GM12878 (cell line): ENCODE measurements around the gene SRL.

ENCODE experiments used
- CTCF ChIP-seq, 3 experiments: IDR thresholded peaks in 2 of 3; conservative IDR thresholded peaks in 1 of 3; 2 replicates each; pipeline ENCODE4 v1.5.1; 2011; ENCODE audit warnings: low read depth in 3 of 3, low read length in 3 of 3, mild to moderate bottlenecking in 3 of 3, control low read depth in 2 of 3, moderate library complexity in 2 of 3, inconsistent platforms in 1 of 3, mixed read lengths in 1 of 3; ENCODE audit not compliant: control insufficient read depth in 2 of 3, insufficient read depth in 1 of 3; ENCODE audit errors: extremely low read depth in 1 of 3
- EP300 ChIP-seq, 2 experiments: fragments of 150-350 bp in 1 of 2; IDR thresholded peaks; 2 replicates each; pipeline ENCODE4 v1.6.1; 2011 to 2012; ENCODE audit warnings: low read depth in 2 of 2, low read length in 2 of 2, borderline replicate concordance in 1 of 2, improper control_type of control experiment in 1 of 2, inconsistent platforms in 1 of 2; ENCODE audit not compliant: control insufficient read depth in 1 of 2
- FOXK2 ChIP-seq: fragments of 450-650 bp; IDR thresholded peaks from 2 replicates; pipeline ENCODE4 v1.6.1; 2017; ENCODE audit warnings: mild to moderate bottlenecking, moderate library complexity
- HCFC1 ChIP-seq: fragments of 150-350 bp; IDR thresholded peaks from 2 replicates; pipeline ENCODE4 v1.6.1; 2014; ENCODE audit warnings: low read length
- KDM1A ChIP-seq: fragments of 200-600 bp; sonication (generic); IDR thresholded peaks from 2 replicates; pipeline ENCODE4 v1.6.1; 2016; ENCODE audit warnings: borderline replicate concordance
- MXI1 ChIP-seq: fragments of 150-350 bp; IDR thresholded peaks from 2 replicates; pipeline ENCODE4 v1.6.1; 2011; ENCODE audit warnings: low read depth, mild to moderate bottlenecking, inconsistent platforms, low read length, improper control_type of control experiment
- NBN ChIP-seq: fragments of 450-650 bp; IDR thresholded peaks from 2 replicates; pipeline ENCODE4 v1.6.1; 2016
- NR2F1 ChIP-seq: fragments of 450-650 bp; conservative IDR thresholded peaks from 2 replicates; pipeline ENCODE4 v1.6.1; 2017; ENCODE audit warnings: mild to moderate bottlenecking
- POLR2A ChIP-seq: IDR thresholded peaks from 2 replicates; pipeline ENCODE4 v1.6.1; 2011; ENCODE audit warnings: low read depth, mild to moderate bottlenecking, low read length
- POLR2AphosphoS5 ChIP-seq: IDR thresholded peaks from 2 replicates; pipeline ENCODE4 v1.6.1; 2011; ENCODE audit warnings: mild to moderate bottlenecking, low read length, inconsistent platforms
- TCF7 ChIP-seq: IDR thresholded peaks from 2 replicates; pipeline ENCODE4 v1.6.1; 2014; ENCODE audit warnings: antibody characterized with exemption, borderline replicate concordance
- ZBTB33 ChIP-seq: fragments of 450-650 bp; IDR thresholded peaks from 2 replicates; pipeline ENCODE4 v1.6.1; 2017; ENCODE audit warnings: mild to moderate bottlenecking
- ZNF384 ChIP-seq: IDR thresholded peaks from 2 replicates; pipeline ENCODE4 v1.6.1; 2012; ENCODE audit warnings: low read depth, mild to moderate bottlenecking, low read length, improper control_type of control experiment, borderline replicate concordance

GRCh38 chr16:4265676-4266075, 23.8 kb upstream of the SRL start:
- no peak for TF ChIP-seq POLR2A
- no peak for TF ChIP-seq NBN
- TF ChIP-seq CTCF (IDR thresholded peaks at IDR 0.05 in 2 of 3, conservative IDR thresholded peaks at IDR 0.05 in 1 of 3; ENCODE audit: control insufficient read depth in 2 of 3, extremely low read depth in 1 of 3, insufficient read depth in 1 of 3, low read depth in 3 of 3, low read length in 3 of 3): no peak
- TF ChIP-seq KDM1A: no peak
- no peak for TF ChIP-seq NR2F1
- TF ChIP-seq FOXK2: no peak
- no peak for TF ChIP-seq ZBTB33
- no peak for TF ChIP-seq HCFC1
- no peak for TF ChIP-seq MXI1
- TF ChIP-seq EP300 (IDR thresholded peaks at IDR 0.05; ENCODE audit: borderline replicate concordance in 1 of 2, control insufficient read depth in 1 of 2, low read depth in 2 of 2, low read length in 2 of 2): no peak
- no peak for TF ChIP-seq ZNF384
- TF ChIP-seq POLR2AphosphoS5: no peak
- no peak for TF ChIP-seq TCF7
